HCT116 (cell line): Measurements from ENCODE around the gene TMEM208.

Experiments used
- EZH2 ChIP-seq: fragments of 200-600 bp; sonication (generic); IDR thresholded peaks from 2 replicates; pipeline ENCODE4 v1.6.1; 2017; ENCODE audit warnings: antibody characterized with exemption, mixed run types
- JUND ChIP-seq: IDR thresholded peaks from 2 replicates; pipeline ENCODE4 v1.6.1; 2012
- POLR2A ChIP-seq: IDR thresholded peaks from 2 replicates; pipeline ENCODE4 v1.7.0; 2011; ENCODE audit warnings: borderline replicate concordance; ENCODE audit not compliant: insufficient read depth, insufficient read length; ENCODE audit errors: extremely low read depth
- POLR2AphosphoS5 ChIP-seq: IDR thresholded peaks from 2 replicates; pipeline ENCODE4 v1.6.1; 2011; ENCODE audit warnings: mild to moderate bottlenecking, low read depth, low read length, moderate library complexity
- SIN3A ChIP-seq: IDR thresholded peaks from 2 replicates; pipeline ENCODE4 v1.6.1; 2012; ENCODE audit warnings: low read depth
- SP1 ChIP-seq: IDR thresholded peaks from 2 replicates; pipeline ENCODE4 v1.6.1; 2012; ENCODE audit warnings: low read depth
- TCF7L2 ChIP-seq: IDR thresholded peaks from 2 replicates; pipeline ENCODE4 v1.7.0; 2011; ENCODE audit warnings: borderline replicate concordance, inconsistent platforms; ENCODE audit not compliant: insufficient read depth, insufficient read length; ENCODE audit errors: extremely low read depth
- YY1 ChIP-seq: IDR thresholded peaks from 2 replicates; pipeline ENCODE4 v1.6.1; 2011; ENCODE audit warnings: low read length, low read depth, moderate library complexity, mild to moderate bottlenecking; ENCODE audit not compliant: insufficient replicate concordance; ENCODE audit errors: extremely low read depth
- ZNF274 ChIP-seq: fragments of 200-500 bp; sonication (Bioruptor generic); IDR thresholded peaks from 2 replicates; pipeline ENCODE4 v1.6.1; 2014; ENCODE audit warnings: mild to moderate bottlenecking, low read depth, low read length, inconsistent platforms
- TF ChIP-seq, protein P1 (sequence below), 3 experiments: fragments of 200-600 bp in 1 of 3; sonication (generic) in 1 of 3; IDR thresholded peaks in 2 of 3; conservative IDR thresholded peaks in 1 of 3; 2 replicates each; pipeline ENCODE4 v1.5.1; 2012 to 2017; ENCODE audit warnings: low read depth in 2 of 3, low read length in 2 of 3, antibody characterized with exemption in 1 of 3, borderline replicate concordance in 1 of 3, control low read depth in 1 of 3, mild to moderate bottlenecking in 1 of 3, mixed read lengths in 1 of 3, mixed run types in 1 of 3, moderate library complexity in 1 of 3; ENCODE audit not compliant: insufficient read depth in 1 of 3
- TF ChIP-seq, protein P2 (sequence below): IDR thresholded peaks from 2 replicates; pipeline ENCODE4 v1.6.1; 2012
- TF ChIP-seq, protein P3 (sequence below): IDR thresholded peaks from 2 replicates; pipeline ENCODE4 v1.6.1; 2012; ENCODE audit warnings: low read depth

DNA sequence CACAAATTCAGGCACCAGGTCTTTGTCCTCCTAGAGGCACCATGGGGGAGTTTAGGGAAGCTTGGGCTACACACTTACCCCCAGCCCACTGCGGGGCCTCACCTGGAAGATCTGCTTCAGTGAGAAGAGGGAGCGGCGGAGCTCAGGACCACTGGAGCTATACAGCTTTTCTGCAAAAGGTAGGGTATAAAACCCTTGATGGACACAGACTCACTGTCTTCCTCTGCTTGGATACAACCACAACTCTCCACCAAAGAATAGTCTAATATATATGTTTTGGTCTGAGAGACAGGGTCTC lies 11.3 kb downstream of the TMEM208 start:
- TF ChIP-seq, protein P1, sequence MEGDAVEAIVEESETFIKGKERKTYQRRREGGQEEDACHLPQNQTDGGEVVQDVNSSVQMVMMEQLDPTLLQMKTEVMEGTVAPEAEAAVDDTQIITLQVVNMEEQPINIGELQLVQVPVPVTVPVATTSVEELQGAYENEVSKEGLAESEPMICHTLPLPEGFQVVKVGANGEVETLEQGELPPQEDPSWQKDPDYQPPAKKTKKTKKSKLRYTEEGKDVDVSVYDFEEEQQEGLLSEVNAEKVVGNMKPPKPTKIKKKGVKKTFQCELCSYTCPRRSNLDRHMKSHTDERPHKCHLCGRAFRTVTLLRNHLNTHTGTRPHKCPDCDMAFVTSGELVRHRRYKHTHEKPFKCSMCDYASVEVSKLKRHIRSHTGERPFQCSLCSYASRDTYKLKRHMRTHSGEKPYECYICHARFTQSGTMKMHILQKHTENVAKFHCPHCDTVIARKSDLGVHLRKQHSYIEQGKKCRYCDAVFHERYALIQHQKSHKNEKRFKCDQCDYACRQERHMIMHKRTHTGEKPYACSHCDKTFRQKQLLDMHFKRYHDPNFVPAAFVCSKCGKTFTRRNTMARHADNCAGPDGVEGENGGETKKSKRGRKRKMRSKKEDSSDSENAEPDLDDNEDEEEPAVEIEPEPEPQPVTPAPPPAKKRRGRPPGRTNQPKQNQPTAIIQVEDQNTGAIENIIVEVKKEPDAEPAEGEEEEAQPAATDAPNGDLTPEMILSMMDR (IDR thresholded peaks at IDR 0.05 in 2 of 3, conservative IDR thresholded peaks at IDR 0.05 in 1 of 3; ENCODE audit: borderline replicate concordance in 1 of 3, insufficient read depth in 1 of 3, low read depth in 2 of 3, low read length in 2 of 3): no peak
- TF ChIP-seq SP1: no peak
- no peak for TF ChIP-seq TCF7L2
- TF ChIP-seq POLR2AphosphoS5: no peak
- TF ChIP-seq, protein P2, sequence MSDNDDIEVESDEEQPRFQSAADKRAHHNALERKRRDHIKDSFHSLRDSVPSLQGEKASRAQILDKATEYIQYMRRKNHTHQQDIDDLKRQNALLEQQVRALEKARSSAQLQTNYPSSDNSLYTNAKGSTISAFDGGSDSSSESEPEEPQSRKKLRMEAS: no peak
- TF ChIP-seq POLR2A: no peak
- TF ChIP-seq, protein P3, sequence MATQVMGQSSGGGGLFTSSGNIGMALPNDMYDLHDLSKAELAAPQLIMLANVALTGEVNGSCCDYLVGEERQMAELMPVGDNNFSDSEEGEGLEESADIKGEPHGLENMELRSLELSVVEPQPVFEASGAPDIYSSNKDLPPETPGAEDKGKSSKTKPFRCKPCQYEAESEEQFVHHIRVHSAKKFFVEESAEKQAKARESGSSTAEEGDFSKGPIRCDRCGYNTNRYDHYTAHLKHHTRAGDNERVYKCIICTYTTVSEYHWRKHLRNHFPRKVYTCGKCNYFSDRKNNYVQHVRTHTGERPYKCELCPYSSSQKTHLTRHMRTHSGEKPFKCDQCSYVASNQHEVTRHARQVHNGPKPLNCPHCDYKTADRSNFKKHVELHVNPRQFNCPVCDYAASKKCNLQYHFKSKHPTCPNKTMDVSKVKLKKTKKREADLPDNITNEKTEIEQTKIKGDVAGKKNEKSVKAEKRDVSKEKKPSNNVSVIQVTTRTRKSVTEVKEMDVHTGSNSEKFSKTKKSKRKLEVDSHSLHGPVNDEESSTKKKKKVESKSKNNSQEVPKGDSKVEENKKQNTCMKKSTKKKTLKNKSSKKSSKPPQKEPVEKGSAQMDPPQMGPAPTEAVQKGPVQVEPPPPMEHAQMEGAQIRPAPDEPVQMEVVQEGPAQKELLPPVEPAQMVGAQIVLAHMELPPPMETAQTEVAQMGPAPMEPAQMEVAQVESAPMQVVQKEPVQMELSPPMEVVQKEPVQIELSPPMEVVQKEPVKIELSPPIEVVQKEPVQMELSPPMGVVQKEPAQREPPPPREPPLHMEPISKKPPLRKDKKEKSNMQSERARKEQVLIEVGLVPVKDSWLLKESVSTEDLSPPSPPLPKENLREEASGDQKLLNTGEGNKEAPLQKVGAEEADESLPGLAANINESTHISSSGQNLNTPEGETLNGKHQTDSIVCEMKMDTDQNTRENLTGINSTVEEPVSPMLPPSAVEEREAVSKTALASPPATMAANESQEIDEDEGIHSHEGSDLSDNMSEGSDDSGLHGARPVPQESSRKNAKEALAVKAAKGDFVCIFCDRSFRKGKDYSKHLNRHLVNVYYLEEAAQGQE: no peak
- TF ChIP-seq JUND: no peak
- TF ChIP-seq EZH2: no peak
- no peak for TF ChIP-seq SIN3A
- no peak for TF ChIP-seq ZNF274
- TF ChIP-seq YY1: no peak
